GM19238 (cell line): ENCODE data around the gene TNFRSF12A.

Experiments
- DNase-seq: peaks from one replicate; pipeline ENCODE4 v3.0.0; 2011; ENCODE audit warnings: low spot score; ENCODE audit not compliant: insufficient read length

Gene TNFRSF12A

DNA sequence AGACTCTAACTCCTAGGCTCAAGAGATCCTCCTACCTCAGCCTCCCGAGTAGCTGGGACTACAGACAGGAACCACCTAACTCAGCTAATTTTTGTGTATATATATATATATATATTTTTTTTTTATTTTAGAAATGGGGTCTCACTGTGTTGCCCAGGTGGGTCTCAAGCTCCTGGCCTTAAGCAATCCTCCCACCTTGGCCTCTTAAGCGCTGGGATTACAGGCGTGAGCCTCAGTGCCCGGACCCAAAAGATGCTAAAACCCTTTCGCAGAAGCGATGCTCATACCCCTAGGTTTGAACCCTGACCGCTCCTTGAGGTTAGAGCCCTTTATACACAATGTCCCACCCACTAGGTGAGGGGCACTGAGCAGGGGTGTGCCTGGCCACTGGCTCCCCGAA lies 9.7 kb upstream of the TNFRSF12A start:
- DNase-seq, result no peak

DNA sequence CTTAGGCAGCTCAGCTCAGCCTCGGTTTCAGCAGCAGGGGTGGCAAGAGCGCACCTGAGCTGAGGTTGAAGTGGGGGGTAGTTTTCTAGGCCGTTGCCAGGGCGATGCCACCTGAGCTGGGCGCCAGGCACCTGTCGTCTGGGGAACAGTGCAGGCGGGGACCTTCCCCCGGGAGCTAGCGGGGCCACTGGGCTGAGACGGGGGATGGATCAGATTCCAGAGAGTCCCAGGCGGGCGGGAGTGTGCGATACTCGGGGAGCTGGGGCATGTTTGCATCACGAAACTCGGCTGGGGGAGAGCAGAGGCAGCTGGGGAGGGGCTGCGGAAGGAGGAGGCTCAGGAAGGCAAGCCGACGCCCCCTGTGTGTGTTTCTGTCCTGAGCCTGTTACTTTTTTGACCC lies 7.9 kb upstream of the TNFRSF12A start:
- DNase-seq, result no peak

DNA sequence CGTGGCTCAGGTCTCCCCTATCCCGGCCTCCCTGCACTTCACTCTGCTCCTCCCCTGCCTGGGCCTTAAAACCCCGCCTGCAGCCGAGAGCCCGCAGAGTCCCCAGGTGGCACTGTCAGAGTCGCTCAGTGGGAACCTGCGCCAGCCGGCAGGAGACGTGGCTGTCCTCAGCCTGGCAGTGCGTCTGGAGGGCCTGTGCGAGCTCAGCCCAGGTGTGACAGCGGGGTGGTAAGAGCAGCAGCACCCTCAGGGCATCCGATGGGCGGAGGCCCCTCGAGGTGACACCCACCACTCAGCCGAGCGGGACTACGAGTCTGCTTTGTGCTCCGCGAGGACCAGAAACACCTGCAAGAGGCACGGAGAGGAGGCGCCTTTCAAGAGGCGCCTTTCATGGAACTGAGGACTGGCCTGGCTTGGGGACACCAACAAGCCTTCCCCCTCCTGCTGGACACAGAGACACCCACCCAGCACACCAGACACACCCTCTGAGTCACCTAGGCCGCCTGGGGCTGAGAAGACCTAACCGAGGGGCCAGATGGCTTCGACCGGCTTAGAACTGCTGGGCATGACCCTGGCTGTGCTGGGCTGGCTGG lies 7.2 kb upstream of the TNFRSF12A start, which contains the start of gene CLDN9:
Gene CLDN9 (plus strand): TSS at position 96 of the 593 bp plus-strand sequence. CDS start 440 bp downstream, at position 536.
- DNase-seq, result no peak

DNA sequence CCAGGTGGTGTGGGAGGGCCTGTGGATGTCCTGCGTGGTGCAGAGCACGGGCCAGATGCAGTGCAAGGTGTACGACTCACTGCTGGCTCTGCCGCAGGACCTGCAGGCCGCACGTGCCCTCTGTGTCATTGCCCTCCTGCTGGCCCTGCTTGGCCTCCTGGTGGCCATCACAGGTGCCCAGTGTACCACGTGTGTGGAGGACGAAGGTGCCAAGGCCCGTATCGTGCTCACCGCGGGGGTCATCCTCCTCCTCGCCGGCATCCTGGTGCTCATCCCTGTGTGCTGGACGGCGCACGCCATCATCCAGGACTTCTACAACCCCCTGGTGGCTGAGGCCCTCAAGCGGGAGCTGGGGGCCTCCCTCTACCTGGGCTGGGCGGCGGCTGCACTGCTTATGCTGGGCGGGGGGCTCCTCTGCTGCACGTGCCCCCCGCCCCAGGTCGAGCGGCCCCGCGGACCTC lies 6.6 kb upstream of the TNFRSF12A start:
- no peak for DNase-seq

DNA sequence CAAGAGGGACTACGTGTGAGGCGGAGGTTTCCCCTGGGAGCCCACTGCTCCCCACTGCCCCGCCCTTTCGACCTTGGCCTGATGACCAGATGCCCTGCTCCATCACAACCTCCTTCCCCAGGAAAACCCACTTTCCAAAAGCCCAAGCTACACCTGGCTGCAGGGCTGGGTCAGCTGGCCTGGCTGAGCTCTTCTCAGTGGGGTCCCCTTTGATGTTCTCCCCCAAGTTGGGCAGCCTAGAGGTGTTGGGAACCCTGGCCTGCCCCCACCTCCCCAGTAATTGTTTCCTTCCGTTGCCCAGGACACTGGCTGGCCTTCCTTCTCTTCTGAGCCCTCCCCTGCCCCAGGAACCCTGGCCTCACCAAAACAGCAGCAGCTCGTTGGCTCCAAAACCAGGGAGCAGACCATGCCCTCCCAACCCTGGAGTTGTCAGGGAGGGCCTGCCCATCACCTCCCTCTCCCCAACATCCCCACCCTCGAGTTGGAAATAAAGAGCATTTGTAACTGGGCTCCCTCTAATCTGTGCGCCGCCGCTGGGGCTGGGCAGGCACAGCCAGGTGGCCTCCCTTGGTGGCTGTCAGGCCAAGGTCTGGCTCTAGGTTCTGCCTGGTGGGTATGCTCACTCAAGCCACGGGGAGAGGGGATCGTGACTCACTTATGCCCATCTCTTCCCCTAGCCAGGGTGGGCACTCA lies 6.0 kb upstream of the TNFRSF12A start:
- no peak for DNase-seq

DNA sequence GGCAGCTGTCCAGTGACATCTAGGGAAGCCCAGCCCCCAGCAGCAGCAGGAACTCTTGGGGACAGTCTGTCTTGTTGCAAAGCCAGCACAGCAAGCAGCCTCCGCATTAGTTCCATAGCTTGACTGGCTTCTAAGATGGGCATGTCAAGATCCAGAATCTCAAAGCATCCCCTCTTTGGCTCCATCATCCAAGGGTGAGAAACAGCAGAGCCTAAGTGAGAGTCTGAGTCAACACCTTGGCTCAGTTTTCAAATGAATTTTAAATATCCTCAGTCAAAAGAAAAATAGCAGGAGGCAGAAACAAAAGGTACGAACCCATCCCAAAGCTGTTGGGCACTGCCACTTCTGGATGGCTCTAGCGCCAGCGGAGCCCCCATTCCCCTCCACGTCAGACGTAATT lies 5.2 kb upstream of the TNFRSF12A start:
- no peak for DNase-seq

DNA sequence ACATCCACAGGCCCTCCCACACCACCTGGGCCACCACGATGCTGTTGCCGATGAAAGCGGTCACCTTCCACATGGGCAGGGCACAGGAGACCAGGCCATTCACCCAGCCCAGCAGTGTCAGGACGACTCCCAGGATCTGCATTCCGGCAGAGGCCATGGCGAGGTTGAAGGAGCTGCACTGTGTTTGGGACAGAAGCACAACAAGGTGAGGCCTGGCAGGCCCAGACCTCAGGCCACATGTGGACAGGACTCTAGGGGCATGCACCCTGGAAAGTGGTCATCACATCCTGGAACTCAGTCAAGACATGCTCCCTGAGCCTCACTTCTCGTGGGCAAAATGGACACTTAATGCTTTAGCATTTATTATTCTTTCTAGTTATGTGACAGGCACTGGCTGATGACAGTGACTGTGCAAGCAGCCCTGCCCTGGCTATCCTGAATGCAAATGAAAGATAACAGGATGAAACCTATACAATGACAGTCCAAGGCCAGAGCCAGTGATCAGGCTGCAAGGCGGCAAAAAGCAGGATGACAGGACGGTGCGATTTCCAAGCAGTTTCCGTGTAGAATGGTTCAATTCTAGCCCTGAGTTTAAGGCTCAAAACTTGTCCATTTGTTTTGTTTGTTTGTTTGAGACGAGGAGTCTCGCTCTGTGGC lies 4.2 kb upstream of the TNFRSF12A start:
- DNase-seq, result no peak

DNA sequence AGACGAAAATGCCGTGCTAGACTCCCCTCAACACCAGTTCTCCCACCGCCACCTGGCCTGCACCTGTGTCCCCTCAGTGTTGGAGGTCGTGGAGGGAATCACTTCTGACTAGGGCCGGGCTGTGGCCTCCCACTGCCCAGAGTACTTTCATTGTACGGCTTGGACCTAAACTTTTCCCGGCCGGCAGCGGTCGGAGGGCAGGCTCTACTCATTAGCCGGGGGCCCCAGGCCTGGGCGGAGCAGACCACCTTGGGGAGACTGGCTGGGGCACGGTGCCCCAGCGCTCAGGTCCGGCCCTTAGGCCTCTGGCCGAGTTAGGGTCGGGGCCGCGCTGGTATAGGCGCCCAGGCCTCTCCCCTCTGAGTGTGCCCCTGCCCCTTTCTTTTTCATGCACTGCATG lies 2.8 kb upstream of the TNFRSF12A start:
- no peak for DNase-seq

DNA sequence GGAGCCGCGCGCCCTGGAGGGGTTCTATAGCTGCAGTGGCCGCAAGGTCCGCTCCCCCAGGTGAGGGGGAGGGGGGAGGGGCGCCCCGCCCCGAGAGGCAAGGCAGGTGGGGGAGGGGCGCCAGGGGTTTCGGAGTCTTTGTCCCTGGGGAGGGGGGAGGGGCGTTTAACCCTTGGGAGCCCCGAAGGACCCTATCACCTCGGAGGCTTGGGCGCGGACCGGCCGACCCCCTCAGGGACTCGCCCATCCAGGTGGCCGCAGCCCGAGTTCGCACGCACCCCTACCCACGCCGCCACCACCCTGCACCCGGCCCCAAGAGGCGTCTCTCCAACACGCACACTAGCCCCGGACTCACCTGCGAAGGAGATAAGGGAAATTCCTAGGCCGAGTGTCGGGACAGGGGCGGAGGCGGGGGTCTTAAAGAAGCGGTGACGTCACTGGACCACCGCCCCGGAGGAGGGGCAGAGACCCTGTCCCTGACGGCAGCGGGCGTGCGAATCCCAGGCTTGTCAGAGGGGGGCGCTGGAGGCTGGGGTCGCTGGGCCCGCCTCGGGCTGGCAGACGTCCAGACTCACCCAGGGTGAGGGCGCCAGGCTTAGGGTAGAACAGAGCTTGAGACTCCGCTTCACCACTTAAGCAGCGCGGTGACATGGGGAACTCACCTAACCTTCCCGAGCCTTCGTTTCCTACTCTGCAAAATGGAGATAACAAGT lies 2.2 kb upstream of the TNFRSF12A start, which contains the start of gene CLDN6:
Gene CLDN6 (minus strand): TSS at position 390 of the 713 bp plus-strand sequence. CDS start 2,162 bp downstream, outside the sequence.
- DNase-seq, result no peak

DNA sequence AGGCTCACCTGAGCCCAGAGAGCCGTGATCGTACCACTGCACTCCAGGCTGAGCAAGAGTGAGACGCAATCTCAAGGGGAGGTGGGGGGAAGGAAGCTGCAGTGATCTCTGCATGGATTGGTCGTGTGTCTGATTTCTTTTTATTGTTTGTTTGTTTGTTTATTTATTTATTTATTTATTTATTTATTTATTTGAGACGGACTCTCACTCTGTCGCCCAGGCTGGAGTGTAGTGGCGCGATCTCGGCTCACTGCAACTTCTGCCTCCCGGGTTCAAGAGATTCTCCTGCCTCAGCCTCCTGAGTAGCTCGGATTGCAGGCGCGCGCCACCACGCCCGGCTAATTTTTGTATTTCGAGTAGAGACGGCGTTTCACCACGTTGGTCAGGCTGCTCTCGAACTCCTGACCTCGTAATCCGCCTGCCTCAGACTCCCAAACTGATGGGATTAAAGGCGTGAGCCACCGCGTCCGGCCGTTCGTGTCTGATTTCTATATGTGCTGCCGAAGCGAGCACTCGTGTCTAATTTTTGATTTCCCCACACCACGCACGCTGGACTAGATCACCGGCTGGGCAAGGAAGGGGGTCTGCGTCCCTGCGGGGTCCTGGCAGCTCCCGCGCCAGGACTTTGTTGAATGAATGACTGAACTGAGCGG lies 448 bp upstream of the TNFRSF12A start:
- no peak for DNase-seq

DNA sequence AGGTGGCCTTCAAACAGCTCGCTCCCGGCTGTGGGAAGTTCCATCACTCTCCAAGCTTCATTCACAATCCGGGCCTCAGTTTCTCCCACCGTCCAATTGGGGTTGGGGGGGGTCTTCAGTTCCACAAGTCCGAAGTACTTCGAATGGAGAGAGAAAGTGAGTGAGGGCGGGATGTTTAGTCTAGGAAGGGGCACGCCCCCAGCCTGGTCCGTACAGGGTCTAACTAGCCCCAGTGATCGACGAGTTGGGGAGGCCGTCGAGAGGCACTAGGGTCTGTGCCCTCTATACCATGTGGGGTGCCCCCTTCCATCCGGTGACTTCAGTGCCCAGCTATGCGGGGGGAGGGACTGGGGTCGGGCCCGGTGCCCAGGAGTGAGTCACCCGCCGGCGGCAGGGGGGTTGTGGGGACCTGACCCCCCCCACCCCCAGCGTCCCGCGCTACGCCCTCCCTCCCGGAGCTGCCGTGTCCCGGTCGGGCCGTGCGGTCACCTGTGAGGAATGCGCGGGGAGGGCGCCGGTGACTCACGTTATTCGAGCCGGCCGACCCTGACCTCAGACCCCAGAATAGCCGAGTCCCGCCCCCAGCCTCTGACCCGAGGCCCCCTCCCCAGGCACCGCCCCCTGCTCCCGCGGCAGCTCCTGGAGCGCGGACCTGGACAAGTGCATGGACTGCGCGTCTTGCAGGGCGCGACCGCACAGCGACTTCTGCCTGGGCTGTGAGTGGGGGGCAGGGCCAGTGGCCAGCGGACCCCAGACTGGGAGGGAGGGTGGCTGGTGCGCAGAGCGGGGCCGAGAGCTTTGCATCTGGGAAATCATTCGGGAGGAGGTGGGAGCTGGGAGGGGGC lies 658 bp downstream of the TNFRSF12A start:
- no peak for DNase-seq

DNA sequence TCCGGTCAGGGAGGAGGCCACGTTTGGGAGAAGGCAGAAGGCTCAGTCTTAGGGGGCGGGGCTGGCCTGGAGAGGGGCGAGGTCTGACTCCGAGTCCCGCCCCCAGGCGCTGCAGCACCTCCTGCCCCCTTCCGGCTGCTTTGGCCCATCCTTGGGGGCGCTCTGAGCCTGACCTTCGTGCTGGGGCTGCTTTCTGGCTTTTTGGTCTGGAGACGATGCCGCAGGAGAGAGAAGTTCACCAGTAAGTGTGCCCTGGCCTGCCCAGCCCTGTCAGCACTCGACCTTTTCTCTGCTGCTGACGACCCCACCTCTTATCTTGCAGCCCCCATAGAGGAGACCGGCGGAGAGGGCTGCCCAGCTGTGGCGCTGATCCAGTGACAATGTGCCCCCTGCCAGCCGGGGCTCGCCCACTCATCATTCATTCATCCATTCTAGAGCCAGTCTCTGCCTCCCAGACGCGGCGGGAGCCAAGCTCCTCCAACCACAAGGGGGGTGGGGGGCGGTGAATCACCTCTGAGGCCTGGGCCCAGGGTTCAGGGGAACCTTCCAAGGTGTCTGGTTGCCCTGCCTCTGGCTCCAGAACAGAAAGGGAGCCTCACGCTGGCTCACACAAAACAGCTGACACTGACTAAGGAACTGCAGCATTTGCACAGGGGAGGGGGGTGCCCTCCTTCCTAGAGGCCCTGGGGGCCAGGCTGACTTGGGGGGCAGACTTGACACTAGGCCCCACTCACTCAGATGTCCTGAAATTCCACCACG lies 1.5 kb downstream of the TNFRSF12A start:
- DNase-seq, result peak; percentile 77

DNA sequence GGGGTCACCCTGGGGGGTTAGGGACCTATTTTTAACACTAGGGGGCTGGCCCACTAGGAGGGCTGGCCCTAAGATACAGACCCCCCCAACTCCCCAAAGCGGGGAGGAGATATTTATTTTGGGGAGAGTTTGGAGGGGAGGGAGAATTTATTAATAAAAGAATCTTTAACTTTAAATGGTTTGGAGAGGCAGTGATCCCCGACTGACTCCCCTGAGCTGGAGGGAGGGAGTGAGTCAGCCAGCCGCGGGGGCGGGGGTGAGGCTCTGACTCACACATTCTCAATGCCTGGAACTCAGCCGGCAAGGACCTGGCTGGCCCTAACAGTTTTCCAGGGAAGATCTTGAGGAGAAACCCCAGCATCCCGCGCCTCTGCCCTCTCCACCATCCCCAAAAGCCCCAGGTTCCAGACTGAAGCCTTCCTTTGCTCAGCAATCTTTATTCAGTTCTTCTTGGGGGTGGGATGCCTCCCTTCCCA lies 2.1 kb downstream of the TNFRSF12A start:
- no peak for DNase-seq

DNA sequence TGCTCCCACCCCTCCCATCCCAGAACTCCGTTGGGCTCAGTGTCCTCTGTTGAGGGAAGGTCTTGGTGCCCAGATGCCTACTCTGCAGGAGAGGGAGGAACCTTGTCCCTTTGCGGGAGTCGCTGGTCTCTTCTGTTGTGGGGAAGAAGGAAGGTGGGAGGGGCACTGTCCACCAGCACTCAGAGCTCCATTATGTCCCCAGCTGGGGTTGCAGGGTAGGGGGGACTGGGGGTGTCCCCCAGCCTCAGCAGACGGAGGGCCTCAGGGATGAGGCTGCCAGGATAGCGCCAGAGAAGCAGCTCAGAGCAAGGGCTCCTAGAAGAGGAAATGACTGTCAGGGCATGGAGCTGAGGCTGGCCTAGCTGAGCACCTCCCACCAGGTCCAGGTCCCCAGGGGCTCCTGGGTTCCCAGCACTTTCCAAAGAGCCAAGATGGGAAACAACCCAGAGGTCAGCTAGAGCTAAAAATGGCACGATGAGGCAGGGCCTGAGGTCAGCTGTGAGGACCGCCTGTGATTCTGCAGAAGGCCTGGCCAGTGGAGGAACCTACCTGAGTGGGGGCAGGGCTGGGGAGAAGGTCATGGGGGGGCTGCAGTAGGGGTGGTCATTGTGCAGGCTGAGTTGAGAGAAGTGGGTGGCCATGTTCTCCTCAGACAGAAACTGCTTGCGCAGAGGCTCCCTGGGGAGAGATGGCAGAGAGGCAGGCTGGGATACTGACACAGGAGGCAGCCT lies 2.7 kb downstream of the TNFRSF12A start:
- DNase-seq, result no peak

DNA sequence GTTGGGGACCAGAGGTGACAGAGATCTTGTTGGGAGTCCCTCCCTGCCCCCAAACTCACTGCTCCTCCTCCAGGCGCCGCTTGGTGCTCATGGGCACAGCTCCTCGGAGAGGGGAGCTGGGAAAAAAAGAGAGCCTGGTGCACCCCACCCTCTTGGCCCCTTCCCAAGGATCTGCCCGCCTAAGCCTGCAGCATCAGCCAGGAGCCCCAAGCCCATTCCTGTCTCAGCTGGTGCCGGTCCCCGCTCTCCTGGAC lies 3.2 kb downstream of the TNFRSF12A start:
- no peak for DNase-seq

DNA sequence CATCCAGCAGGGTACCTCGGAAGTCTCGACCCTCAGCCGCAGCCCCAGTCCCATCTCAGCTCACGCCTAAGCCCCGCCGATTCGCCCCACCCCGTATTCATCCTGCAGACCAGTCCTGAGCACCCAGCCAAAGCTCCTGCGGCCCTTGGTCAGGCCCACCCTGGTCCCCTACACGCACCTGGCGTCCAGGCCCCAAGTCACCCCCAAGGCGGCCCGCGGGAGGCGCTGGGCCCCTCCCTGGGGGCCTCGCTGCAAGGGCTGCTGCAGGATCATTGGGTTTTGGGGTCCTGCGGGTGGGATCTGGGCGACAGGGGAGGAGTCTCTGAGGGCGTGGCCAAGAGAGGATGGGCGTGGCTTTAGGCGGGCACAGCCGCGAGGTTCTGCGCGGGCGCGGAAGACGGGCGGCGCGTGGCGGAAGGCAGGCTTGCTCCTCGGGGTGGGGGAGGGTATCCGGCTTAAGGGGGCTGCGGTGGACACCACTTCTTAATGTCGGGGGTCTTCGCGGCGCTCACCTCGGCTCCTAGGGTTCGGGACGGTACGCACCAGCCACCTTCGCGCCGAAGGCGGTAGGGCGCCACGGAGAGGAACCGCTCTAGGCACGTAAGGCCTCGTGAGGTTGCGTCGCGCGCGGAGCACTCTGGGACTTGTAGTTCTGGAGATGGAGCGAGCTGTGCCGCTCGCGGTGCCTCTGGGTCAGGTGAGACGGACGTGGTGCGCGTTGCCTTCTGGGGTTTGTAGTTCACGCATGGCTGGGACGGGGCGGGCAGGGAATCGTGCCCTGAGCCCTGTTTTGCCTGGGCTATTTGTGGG lies 3.7 kb downstream of the TNFRSF12A start, which contains the start of the genes HCFC1R1 and THOC6:
Gene HCFC1R1 (minus strand): TSS at position 274 of the 810 bp plus-strand sequence. CDS start 1 bp downstream, at position 273.
Gene THOC6 (plus strand): TSS at position 367 of the 810 bp plus-strand sequence. CDS start 292 bp downstream, at position 659.
- peak; percentile 95 for DNase-seq

DNA sequence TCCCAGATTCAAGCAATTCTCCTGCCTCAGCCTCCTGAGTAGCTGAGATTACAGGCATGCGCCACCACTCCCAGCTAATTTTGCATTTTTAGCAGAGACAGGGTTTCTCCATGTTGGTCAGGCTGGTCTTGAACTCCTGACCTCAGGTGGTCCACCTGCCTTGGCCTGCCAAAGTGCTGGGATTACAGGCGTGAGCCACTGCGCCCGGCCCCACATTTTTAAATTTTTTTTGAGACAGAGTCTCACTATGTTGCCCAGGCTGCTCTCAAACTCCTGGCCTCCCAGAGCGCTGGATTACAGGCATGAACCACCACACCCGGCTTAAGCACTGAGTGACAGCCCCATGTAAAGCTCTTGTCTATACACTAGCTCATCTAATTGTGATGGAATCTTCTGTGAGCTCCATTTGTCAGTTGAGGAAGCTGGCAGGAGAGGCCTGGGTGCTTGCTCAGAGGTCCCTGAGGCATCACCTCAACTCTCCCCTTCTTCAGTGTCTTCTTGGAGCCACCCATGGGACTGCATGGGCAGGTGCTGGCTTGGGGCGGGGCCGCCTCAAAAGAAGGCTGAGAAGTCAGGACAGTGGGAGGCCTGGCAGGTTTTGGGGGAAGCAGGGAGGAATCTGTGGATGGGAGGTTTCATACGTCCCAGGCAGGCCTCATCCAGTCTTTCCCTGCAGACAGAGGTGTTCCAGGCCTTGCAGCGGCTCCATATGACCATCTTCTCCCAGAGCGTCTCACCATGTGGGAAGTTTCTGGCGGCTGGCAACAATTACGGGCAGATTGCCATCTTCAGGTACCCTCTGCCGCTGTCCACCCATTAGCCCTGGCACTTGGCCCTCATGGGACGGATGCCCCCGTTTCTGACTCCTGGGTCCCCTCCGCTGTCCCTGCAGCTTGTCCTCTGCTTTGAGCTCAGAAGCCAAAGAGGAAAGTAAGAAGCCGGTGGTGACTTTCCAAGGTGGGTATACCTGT lies 5.1 kb downstream of the TNFRSF12A start:
- DNase-seq, result no peak
